Coronary artery (tissue), 2 donors: Measurements from ENCODE around the gene ERCC6L2.

Experiments used
- DNase-seq: peaks from one replicate; pipeline ENCODE4 v3.0.0-alpha.2; 2017; ENCODE audit warnings: low spot score
- H3K27ac ChIP-seq, 2 donors: fragments of 200-600 bp; sonication (generic); one replicate each; pipeline ENCODE4 v1.5.1; 2016 to 2019
- H3K4me3 ChIP-seq: fragments of 200-600 bp; sonication (generic); 2 replicates; pipeline ENCODE4 v1.5.1; 2016; ENCODE audit warnings: mild to moderate bottlenecking, moderate library complexity
- TF ChIP-seq, protein P1 (sequence below): fragments of 200-600 bp; sonication (generic); IDR thresholded peaks from one replicate; pipeline ENCODE4 v1.5.1; 2019; ENCODE audit warnings: antibody characterized with exemption

The ERCC6L2 gene

DNA sequence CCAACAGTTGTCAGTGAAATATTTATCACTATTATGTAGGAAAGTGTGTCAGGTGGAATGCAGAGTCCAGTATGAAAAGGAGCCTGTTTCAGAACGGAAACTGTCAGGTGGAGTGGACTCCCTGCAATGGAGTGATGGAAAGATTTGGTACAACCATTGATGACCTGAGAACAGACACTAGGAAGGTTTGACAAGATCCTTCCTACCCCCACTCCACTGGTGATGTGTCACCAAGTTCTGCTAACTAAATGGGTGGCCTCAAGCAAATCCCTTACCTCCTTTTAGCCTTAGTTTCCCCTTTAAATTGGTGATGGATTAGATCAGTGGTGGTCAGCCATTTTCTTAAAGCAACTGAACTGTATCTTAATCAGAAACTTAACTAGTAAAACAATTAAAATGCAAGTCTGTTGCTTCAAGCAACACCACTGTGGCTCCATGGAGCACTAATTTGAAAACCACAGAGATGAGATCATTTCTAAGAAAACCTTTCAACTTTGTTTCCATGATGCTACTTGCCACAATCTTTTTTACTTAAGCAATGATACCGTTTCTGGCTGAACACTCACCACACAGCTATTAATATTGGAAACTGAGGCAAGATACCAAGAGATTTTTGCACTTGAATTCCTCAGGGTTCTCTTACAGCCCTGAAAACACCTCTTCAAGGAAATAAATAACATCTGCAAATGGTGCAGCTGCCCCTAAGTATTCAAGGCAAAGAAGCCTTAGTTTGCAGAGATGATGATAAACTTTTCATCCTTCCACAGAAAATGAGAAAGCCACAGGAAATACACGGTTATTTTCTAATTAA is 140.6 kb downstream of the ERCC6L2 start:
- TF ChIP-seq, protein P1, sequence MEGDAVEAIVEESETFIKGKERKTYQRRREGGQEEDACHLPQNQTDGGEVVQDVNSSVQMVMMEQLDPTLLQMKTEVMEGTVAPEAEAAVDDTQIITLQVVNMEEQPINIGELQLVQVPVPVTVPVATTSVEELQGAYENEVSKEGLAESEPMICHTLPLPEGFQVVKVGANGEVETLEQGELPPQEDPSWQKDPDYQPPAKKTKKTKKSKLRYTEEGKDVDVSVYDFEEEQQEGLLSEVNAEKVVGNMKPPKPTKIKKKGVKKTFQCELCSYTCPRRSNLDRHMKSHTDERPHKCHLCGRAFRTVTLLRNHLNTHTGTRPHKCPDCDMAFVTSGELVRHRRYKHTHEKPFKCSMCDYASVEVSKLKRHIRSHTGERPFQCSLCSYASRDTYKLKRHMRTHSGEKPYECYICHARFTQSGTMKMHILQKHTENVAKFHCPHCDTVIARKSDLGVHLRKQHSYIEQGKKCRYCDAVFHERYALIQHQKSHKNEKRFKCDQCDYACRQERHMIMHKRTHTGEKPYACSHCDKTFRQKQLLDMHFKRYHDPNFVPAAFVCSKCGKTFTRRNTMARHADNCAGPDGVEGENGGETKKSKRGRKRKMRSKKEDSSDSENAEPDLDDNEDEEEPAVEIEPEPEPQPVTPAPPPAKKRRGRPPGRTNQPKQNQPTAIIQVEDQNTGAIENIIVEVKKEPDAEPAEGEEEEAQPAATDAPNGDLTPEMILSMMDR, result no peak
- no peak for DNase-seq
- no peak overlapping the region for H3K27ac ChIP-seq
- no peak overlapping the region for H3K4me3 ChIP-seq
